ENCODE results near the gene CBR1. TPM values are rescaled to one million over a fixed set of nuclear protein-coding genes. Genes with fewer than 3 reads are reported as not detected.

CBR1 gene
- total and polyA plus RNA-seq, 2 of the 13 experiments (the other 11 are each of a cell fraction or from before 2014, with no cell fraction given) = 33.7 to 38.7 TPM

DNA sequence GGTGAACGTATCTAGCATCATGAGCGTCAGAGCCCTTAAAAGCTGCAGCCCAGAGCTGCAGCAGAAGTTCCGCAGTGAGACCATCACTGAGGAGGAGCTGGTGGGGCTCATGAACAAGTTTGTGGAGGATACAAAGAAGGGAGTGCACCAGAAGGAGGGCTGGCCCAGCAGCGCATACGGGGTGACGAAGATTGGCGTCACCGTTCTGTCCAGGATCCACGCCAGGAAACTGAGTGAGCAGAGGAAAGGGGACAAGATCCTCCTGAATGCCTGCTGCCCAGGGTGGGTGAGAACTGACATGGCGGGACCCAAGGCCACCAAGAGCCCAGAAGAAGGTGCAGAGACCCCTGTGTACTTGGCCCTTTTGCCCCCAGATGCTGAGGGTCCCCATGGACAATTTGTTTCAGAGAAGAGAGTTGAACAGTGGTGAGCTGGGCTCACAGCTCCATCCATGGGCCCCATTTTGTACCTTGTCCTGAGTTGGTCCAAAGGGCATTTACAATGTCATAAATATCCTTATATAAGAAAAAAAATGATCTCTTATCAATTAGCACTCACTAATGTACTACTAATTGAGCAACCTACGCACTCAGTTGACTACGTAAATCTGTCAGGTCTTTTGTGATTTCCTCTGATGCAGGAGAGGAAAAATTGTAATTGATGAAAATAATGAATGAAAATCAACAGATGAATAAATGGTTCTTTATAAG is 2.8 kb downstream of the CBR1 start:
- intact Hi-C loops (cut with micrococcal nuclease; ENCODE audit: unreplicated experiment) (no loop called here), in situ Hi-C loops (cut with HindIII; ENCODE audit: extremely low pct_ligation_motif_present, low pct_unique_long_range_greater_than_20kb) (no loop called here)
- Histone ChIP-seq H3K36me3 (replicated peaks in 1 of 2; ENCODE audit: control insufficient read depth in 1 of 2, insufficient read depth in 2 of 2, low read length in 2 of 2) (no peaks in the 10 kb centered on the region), H3K79me2 (ENCODE audit: insufficient read depth, low read length) (no peaks in the 10 kb centered on the region), H4K20me1 (ENCODE audit: insufficient read depth, low read length) (no peaks in the 10 kb centered on the region), H3K27me3 (ENCODE audit: control insufficient read depth in 1 of 2, insufficient read depth in 2 of 2, low read length in 2 of 2) (no peaks in the 10 kb centered on the region), H3K4me1 (ENCODE audit: insufficient read depth, low read length) (peaks cover 43% of the 10 kb centered on the region), H3K4me3 (replicated peaks in 1 of 3; ENCODE audit: insufficient read depth in 1 of 3, low read depth in 2 of 3, low read length in 3 of 3) (no peak overlapping the region), H3K9me3 (ENCODE audit: low read length) (peaks cover 6% of the 10 kb centered on the region), H3K4me2 (ENCODE audit: low read depth, low read length) (peak overlapping the region; percentile 26; the same call in 1 of the 2 replicates), H3K9ac (ENCODE audit: insufficient read depth, low read depth, low read length) (no peak overlapping the region), H3K27ac (ENCODE audit: extremely low read length, insufficient read depth, low read length) (no peak overlapping the region), H2AFZ (ENCODE audit: low read length) (no peak overlapping the region)
- WGBS (ENCODE audit: low lambda C conversion rate) = 93% methylated on average over 12 of the region's 12 CpGs
- ATAC-seq (no peak), DNase-seq (ENCODE audit: low spot score) (no peak), FAIRE-seq (no peak)
- no peak for TF ChIP-seq MBD4 (IDR thresholded peaks at IDR 0.05; ENCODE audit: borderline replicate concordance, low read length)
- TF ChIP-seq HDAC1 (CRISPR knock-in tag; IDR thresholded peaks at IDR 0.05) = 0 out of 2 replicates have a peak, but pooled peaks have one; percentile 13
- 0 out of 2 replicates have a peak, but pooled peaks have one; percentile 43 for TF ChIP-seq ZNF816 (CRISPR knock-in tag; IDR thresholded peaks at IDR 0.05; ENCODE audit: borderline replicate concordance)
- TF ChIP-seq POGZ (CRISPR knock-in tag; IDR thresholded peaks at IDR 0.05) = peak; percentile 6; the same call in 1 of the 2 replicates
- TF ChIP-seq ZNF670 (CRISPR knock-in tag; IDR thresholded peaks at IDR 0.05; ENCODE audit: borderline replicate concordance) = 0 out of 2 replicates have a peak, but pooled peaks have one; percentile 27
- TF ChIP-seq, protein P1, sequence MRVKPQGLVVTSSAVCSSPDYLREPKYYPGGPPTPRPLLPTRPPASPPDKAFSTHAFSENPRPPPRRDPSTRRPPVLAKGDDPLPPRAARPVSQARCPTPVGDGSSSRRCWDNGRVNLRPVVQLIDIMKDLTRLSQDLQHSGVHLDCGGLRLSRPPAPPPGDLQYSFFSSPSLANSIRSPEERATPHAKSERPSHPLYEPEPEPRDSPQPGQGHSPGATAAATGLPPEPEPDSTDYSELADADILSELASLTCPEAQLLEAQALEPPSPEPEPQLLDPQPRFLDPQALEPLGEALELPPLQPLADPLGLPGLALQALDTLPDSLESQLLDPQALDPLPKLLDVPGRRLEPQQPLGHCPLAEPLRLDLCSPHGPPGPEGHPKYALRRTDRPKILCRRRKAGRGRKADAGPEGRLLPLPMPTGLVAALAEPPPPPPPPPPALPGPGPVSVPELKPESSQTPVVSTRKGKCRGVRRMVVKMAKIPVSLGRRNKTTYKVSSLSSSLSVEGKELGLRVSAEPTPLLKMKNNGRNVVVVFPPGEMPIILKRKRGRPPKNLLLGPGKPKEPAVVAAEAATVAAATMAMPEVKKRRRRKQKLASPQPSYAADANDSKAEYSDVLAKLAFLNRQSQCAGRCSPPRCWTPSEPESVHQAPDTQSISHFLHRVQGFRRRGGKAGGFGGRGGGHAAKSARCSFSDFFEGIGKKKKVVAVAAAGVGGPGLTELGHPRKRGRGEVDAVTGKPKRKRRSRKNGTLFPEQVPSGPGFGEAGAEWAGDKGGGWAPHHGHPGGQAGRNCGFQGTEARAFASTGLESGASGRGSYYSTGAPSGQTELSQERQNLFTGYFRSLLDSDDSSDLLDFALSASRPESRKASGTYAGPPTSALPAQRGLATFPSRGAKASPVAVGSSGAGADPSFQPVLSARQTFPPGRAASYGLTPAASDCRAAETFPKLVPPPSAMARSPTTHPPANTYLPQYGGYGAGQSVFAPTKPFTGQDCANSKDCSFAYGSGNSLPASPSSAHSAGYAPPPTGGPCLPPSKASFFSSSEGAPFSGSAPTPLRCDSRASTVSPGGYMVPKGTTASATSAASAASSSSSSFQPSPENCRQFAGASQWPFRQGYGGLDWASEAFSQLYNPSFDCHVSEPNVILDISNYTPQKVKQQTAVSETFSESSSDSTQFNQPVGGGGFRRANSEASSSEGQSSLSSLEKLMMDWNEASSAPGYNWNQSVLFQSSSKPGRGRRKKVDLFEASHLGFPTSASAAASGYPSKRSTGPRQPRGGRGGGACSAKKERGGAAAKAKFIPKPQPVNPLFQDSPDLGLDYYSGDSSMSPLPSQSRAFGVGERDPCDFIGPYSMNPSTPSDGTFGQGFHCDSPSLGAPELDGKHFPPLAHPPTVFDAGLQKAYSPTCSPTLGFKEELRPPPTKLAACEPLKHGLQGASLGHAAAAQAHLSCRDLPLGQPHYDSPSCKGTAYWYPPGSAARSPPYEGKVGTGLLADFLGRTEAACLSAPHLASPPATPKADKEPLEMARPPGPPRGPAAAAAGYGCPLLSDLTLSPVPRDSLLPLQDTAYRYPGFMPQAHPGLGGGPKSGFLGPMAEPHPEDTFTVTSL (CRISPR knock-in tag; IDR thresholded peaks at IDR 0.05; ENCODE audit: borderline replicate concordance) = 0 out of 2 replicates have a peak, but pooled peaks have one; percentile 51
- TF ChIP-seq, protein P2, sequence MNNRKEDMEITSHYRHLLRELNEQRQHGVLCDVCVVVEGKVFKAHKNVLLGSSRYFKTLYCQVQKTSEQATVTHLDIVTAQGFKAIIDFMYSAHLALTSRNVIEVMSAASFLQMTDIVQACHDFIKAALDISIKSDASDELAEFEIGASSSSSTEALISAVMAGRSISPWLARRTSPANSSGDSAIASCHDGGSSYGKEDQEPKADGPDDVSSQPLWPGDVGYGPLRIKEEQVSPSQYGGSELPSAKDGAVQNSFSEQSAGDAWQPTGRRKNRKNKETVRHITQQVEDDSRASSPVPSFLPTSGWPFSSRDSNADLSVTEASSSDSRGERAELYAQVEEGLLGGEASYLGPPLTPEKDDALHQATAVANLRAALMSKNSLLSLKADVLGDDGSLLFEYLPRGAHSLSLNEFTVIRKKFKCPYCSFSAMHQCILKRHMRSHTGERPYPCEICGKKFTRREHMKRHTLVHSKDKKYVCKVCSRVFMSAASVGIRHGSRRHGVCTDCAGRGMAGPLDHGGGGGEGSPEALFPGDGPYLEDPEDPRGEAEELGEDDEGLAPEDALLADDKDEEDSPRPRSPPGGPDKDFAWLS (CRISPR knock-in tag; IDR thresholded peaks at IDR 0.05; ENCODE audit: borderline replicate concordance) = no peak
- ChIA-PET CTCF (ENCODE audit: low intra/inter-chr PET ratio, low total read pairs) (no interaction called here), POLR2A (interaction anchor here (1.1 to 1.2 kb wide), 3 partner anchors 12 to 247 kb away, joined by 4 to 13 read pairs (median 4); partner anchors contain the start of genes MORC3 and SETD4)
- BruUV-seq (replicated peaks) = no TSS peak
